HepG2 (cell line): ENCODE measurements around the gene CDC34. TPM values are rescaled to one million over a fixed set of nuclear protein-coding genes. Genes with fewer than 3 reads are reported as not detected.
A peak's percentile ranks its signal among the peaks of the same experiment; 100 is the strongest.

Experiments
- CHD2 ChIP-seq: IDR thresholded peaks from 2 replicates; pipeline ENCODE4 v1.6.1; 2011; ENCODE audit warnings: low read depth, low read length, improper control_type of control experiment
- EED ChIP-seq: sonication (generic); formaldehyde crosslinking; IDR thresholded peaks from 2 replicates; pipeline ENCODE4 v1.5.0; 2020; ENCODE audit warnings: mild to moderate bottlenecking, missing genetic modification reagents
- HMGXB3 ChIP-seq: sonication (generic); formaldehyde crosslinking; IDR thresholded peaks from 2 replicates; pipeline ENCODE4 v1.4.0; 2020; ENCODE audit warnings: missing genetic modification reagents, borderline replicate concordance
- MAF1 ChIP-seq: sonication (generic); formaldehyde crosslinking; IDR thresholded peaks from 2 replicates; pipeline ENCODE4 v1.5.0; 2020; ENCODE audit warnings: missing genetic modification reagents, borderline replicate concordance
- MAFK ChIP-seq, 2 experiments: IDR thresholded peaks in 1 of 2; conservative IDR thresholded peaks in 1 of 2; 2 replicates each; pipeline ENCODE4 v1.6.1; 2011; ENCODE audit warnings: improper control_type of control experiment in 2 of 2, low read length in 2 of 2
- MTF2 ChIP-seq: sonication (generic); formaldehyde crosslinking; IDR thresholded peaks from 2 replicates; pipeline ENCODE4 v1.5.0; 2020; ENCODE audit warnings: missing genetic modification reagents, borderline replicate concordance
- PAWR ChIP-seq: sonication (generic); formaldehyde crosslinking; IDR thresholded peaks from 2 replicates; pipeline ENCODE4 v1.4.0; 2020; ENCODE audit warnings: missing genetic modification reagents, mild to moderate bottlenecking, borderline replicate concordance
- RBM22 ChIP-seq: fragments of 200-400 bp; formaldehyde crosslinking; optimal IDR thresholded peaks from 2 replicates; pipeline ENCODE3; 2017; ENCODE audit warnings: mild to moderate bottlenecking, low read length, moderate library complexity
- SRSF1 ChIP-seq: fragments of 200-400 bp; formaldehyde crosslinking; optimal IDR thresholded peaks from 2 replicates; pipeline ENCODE3; 2017; ENCODE audit warnings: mild to moderate bottlenecking, low read depth, low read length, moderate library complexity
- ZNF101 ChIP-seq: sonication (generic); formaldehyde crosslinking; IDR thresholded peaks from 2 replicates; pipeline ENCODE4 v1.4.0; 2020; ENCODE audit warnings: mild to moderate bottlenecking, low read depth, missing genetic modification reagents, borderline replicate concordance
- ZNF629 ChIP-seq: sonication (generic); formaldehyde crosslinking; conservative IDR thresholded peaks from 2 replicates; pipeline ENCODE4 v1.5.0; 2020; ENCODE audit warnings: missing genetic modification reagents
- polyA plus RNA-seq, 8 experiments: library from polyadenylated mRNA; depleted of rRNA in 3 of 8; stranded (reverse) in 7 of 8; unstranded in 1 of 8; fragments of >200 nt; fragmentation: Illumina TruSeq in 4 of 8; extraction: Trizol in 4 of 8; gene quantifications; 2 replicates each; pipeline versions ENCODE4 v1.2.1 to v1.2.3, GENCODE V29; 2011 to 2016; ENCODE audit warnings: low read depth in 4 of 8, missing spikeins in 1 of 8, mixed read lengths in 1 of 8; ENCODE audit not compliant: insufficient read depth in 1 of 8
- total RNA-seq, 5 experiments: library from RNA; depleted of rRNA; stranded (reverse); fragments of >200 nt; fragmentation: Illumina TruSeq; extraction: Trizol; gene quantifications; 2 replicates each; pipeline ENCODE4 v1.2.3, GENCODE V29; 2016; ENCODE audit warnings: low read depth in 1 of 5

Gene CDC34
- total and polyA plus RNA-seq, 2 of the 13 experiments (the other 11 are each of a cell fraction or from before 2014, with no cell fraction given), result 138 to 150 TPM

- peak; percentile 74; the same call in 1 of the 2 replicates for TF ChIP-seq MAF1 (CRISPR knock-in tag)
- no peak for TF ChIP-seq HMGXB3
- TF ChIP-seq SRSF1, result no peak
- TF ChIP-seq PAWR (CRISPR knock-in tag), result no peak
- TF ChIP-seq MAFK (conservative IDR thresholded peaks at IDR 0.05 in 1 of 2, IDR thresholded peaks at IDR 0.05 in 1 of 2; ENCODE audit: low read length in 2 of 2), result no peak
- TF ChIP-seq EED (CRISPR knock-in tag), result no peak
- no peak for TF ChIP-seq MTF2 (CRISPR knock-in tag)
- TF ChIP-seq CHD2, result no peak
- peak; percentile 64 for TF ChIP-seq RBM22
- no peak; the same call in 1 of the 2 replicates for TF ChIP-seq ZNF629
- TF ChIP-seq ZNF101 (CRISPR knock-in tag), result no peak
Measured at GRCh38 chr19:506404-507285, 24.9 kb upstream of the CDC34 start (continued).
